Activated T-helper 2 cell treated with anti-CD3 and anti-CD28 coated beads, Interferon-gamma antibody, Interleukin-2, Interleukin-4, amounts not matched to agents 10 μg/mL and 5 μg/mL and 100 μg/mL, durations not matched to agents 14 hours and 24 hours and 36 hours (primary cell): Measurements from ENCODE around the gene CNST. TPM values are rescaled to one million over a fixed set of nuclear protein-coding genes. Genes with fewer than 3 reads are reported as not detected.

Experiments
- DNase-seq: peaks from one replicate; pipeline ENCODE4 v3.0.0; 2021; ENCODE audit warnings: low spot score
- H3K27ac Mint-ChIP-seq: one replicate; pipeline ENCODE4 v1.8.0; 2021; ENCODE audit warnings: mixed read lengths
- H3K27me3 Mint-ChIP-seq: one replicate; pipeline ENCODE4 v1.8.0; 2021; ENCODE audit warnings: low read depth, mixed read lengths
- H3K36me3 Mint-ChIP-seq: one replicate; pipeline ENCODE4 v1.8.0; 2021; ENCODE audit warnings: low read depth, mixed read lengths
- H3K4me1 Mint-ChIP-seq: one replicate; pipeline ENCODE4 v1.8.0; 2021; ENCODE audit warnings: low read depth, mixed read lengths
- H3K4me3 Mint-ChIP-seq: one replicate; pipeline ENCODE4 v1.8.0; 2021; ENCODE audit warnings: low read depth, mild to moderate bottlenecking, moderate library complexity, mixed read lengths
- H3K9me3 Mint-ChIP-seq: one replicate; pipeline ENCODE4 v1.8.0; 2021; ENCODE audit warnings: mixed read lengths
- intact Hi-C: fragments of 100-400 bp; cut with micrococcal nuclease; formaldehyde crosslinking; loops from one replicate; pipeline ENCODE4 v1.15.1; 2023
- total RNA-seq: library from RNA; stranded (reverse); gene quantifications from 2 replicates; pipeline ENCODE4 v1.2.3, GENCODE V29; 2022

Gene CNST
- total RNA-seq, 1 donor from 2014 or later = 21.6 TPM

GRCh38 chr1:246647113-246647512 lies 80.9 kb downstream of the CNST start:
- H3K4me1 Mint-ChIP-seq = peaks cover 2% of the 10 kb centered on the region
- peaks cover 5% of the 10 kb centered on the region for H3K9me3 Mint-ChIP-seq
- no peak overlapping the region for H3K4me3 Mint-ChIP-seq
- no peak for DNase-seq
- peaks cover 45% of the 10 kb centered on the region for H3K36me3 Mint-ChIP-seq
- H3K27ac Mint-ChIP-seq = no peak overlapping the region
- H3K27me3 Mint-ChIP-seq = no peaks in the 10 kb centered on the region
- intact Hi-C loops = no loop called here

GRCh38 chr1:246647513-246647912 lies 81.3 kb downstream of the CNST start:
- H3K27me3 Mint-ChIP-seq = no peaks in the 10 kb centered on the region
- H3K9me3 Mint-ChIP-seq = peaks cover 4% of the 10 kb centered on the region
- no peak overlapping the region for H3K27ac Mint-ChIP-seq
- peaks cover 2% of the 10 kb centered on the region for H3K4me1 Mint-ChIP-seq
- H3K4me3 Mint-ChIP-seq = no peak overlapping the region
- peaks cover 43% of the 10 kb centered on the region for H3K36me3 Mint-ChIP-seq
- DNase-seq = no peak
- intact Hi-C loops = no loop called here

- Mint-ChIP-seq H3K9me3 (no peaks in the 10 kb centered on the region), H3K36me3 (peaks cover 36% of the 10 kb centered on the region), H3K4me1 (peaks cover 2% of the 10 kb centered on the region), H3K4me3 (no peak overlapping the region), H3K27me3 (no peaks in the 10 kb centered on the region), H3K27ac (no peak overlapping the region)
- no peak for DNase-seq
- intact Hi-C loops = no loop called here
These were observed 84.9 kb downstream of the CNST start for GRCh38 chr1:246651012-246651695.

- Mint-ChIP-seq H3K9me3 (no peaks in the 10 kb centered on the region), H3K4me1 (no peaks in the 10 kb centered on the region), H3K27ac (no peak overlapping the region), H3K36me3 (peaks cover 28% of the 10 kb centered on the region), H3K27me3 (no peaks in the 10 kb centered on the region), H3K4me3 (no peak overlapping the region)
- no peak for DNase-seq
- intact Hi-C loops = no loop called here
These were observed 92.3 kb downstream of the CNST start for GRCh38 chr1:246658567-246658966.

GRCh38 chr1:246659594-246660140 lies 93.4 kb downstream of the CNST start:
- Mint-ChIP-seq H3K27ac (no peak overlapping the region), H3K36me3 (peaks cover 22% of the 10 kb centered on the region), H3K9me3 (no peaks in the 10 kb centered on the region), H3K27me3 (no peaks in the 10 kb centered on the region), H3K4me1 (no peaks in the 10 kb centered on the region), H3K4me3 (no peak overlapping the region)
- intact Hi-C loops = no loop called here
- DNase-seq = no peak

GRCh38 chr1:246661451-246661850 lies 95.2 kb downstream of the CNST start:
- intact Hi-C loops = no loop called here
- no peak overlapping the region for H3K27ac Mint-ChIP-seq
- no peaks in the 10 kb centered on the region for H3K9me3 Mint-ChIP-seq
- no peak overlapping the region for H3K4me3 Mint-ChIP-seq
- H3K36me3 Mint-ChIP-seq = peaks cover 26% of the 10 kb centered on the region
- H3K27me3 Mint-ChIP-seq = no peaks in the 10 kb centered on the region
- no peaks in the 10 kb centered on the region for H3K4me1 Mint-ChIP-seq
- no peak for DNase-seq

- no peak overlapping the region for H3K27ac Mint-ChIP-seq
- intact Hi-C loops = no loop called here
- peaks cover 14% of the 10 kb centered on the region for H3K36me3 Mint-ChIP-seq
- DNase-seq = no peak
- H3K4me3 Mint-ChIP-seq = no peak overlapping the region
- H3K4me1 Mint-ChIP-seq = no peaks in the 10 kb centered on the region
- no peaks in the 10 kb centered on the region for H3K27me3 Mint-ChIP-seq
- H3K9me3 Mint-ChIP-seq = no peaks in the 10 kb centered on the region
These were observed 101.5 kb downstream of the CNST start for GRCh38 chr1:246667773-246668172.

- Mint-ChIP-seq H3K4me1 (no peaks in the 10 kb centered on the region), H3K9me3 (no peaks in the 10 kb centered on the region), H3K27ac (no peak overlapping the region), H3K4me3 (no peak overlapping the region), H3K36me3 (peaks cover 14% of the 10 kb centered on the region), H3K27me3 (no peaks in the 10 kb centered on the region)
- DNase-seq = no peak
- intact Hi-C loops = no loop called here
These were observed 103.4 kb downstream of the CNST start for GRCh38 chr1:246669659-246670058.

- no peak overlapping the region for H3K27ac Mint-ChIP-seq
These were observed 107.8 kb downstream of the CNST start for GRCh38 chr1:246674049-246674448.

GRCh38 chr1:246677842-246678241 lies 111.6 kb downstream of the CNST start:
- H3K4me3 Mint-ChIP-seq = no peak overlapping the region
- H3K4me1 Mint-ChIP-seq = no peaks in the 10 kb centered on the region
- no peaks in the 10 kb centered on the region for H3K36me3 Mint-ChIP-seq
- no peaks in the 10 kb centered on the region for H3K9me3 Mint-ChIP-seq
- intact Hi-C loops = no loop called here
- H3K27ac Mint-ChIP-seq = no peak overlapping the region
- no peaks in the 10 kb centered on the region for H3K27me3 Mint-ChIP-seq
- DNase-seq = no peak

More at GRCh38 chr1:246674049-246674448, 107.8 kb downstream of the CNST start:
- no peaks in the 10 kb centered on the region for H3K27me3 Mint-ChIP-seq
- no peaks in the 10 kb centered on the region for H3K9me3 Mint-ChIP-seq
- H3K4me3 Mint-ChIP-seq = no peak overlapping the region
- peaks cover 5% of the 10 kb centered on the region for H3K36me3 Mint-ChIP-seq
- intact Hi-C loops = no loop called here
- DNase-seq = no peak
- H3K4me1 Mint-ChIP-seq = no peaks in the 10 kb centered on the region

- Mint-ChIP-seq H3K9me3 (no peaks in the 10 kb centered on the region), H3K36me3 (no peaks in the 10 kb centered on the region), H3K4me3 (no peak overlapping the region), H3K4me1 (no peaks in the 10 kb centered on the region), H3K27ac (no peak overlapping the region), H3K27me3 (no peaks in the 10 kb centered on the region)
- DNase-seq = no peak
- intact Hi-C loops = no loop called here
These were observed 112.8 kb downstream of the CNST start for GRCh38 chr1:246678816-246679793.

- no peak overlapping the region for H3K27ac Mint-ChIP-seq
- no peaks in the 10 kb centered on the region for H3K27me3 Mint-ChIP-seq
- no peak for DNase-seq
- no peaks in the 10 kb centered on the region for H3K9me3 Mint-ChIP-seq
- intact Hi-C loops = no loop called here
- no peak overlapping the region for H3K4me3 Mint-ChIP-seq
- H3K36me3 Mint-ChIP-seq = no peaks in the 10 kb centered on the region
- H3K4me1 Mint-ChIP-seq = no peaks in the 10 kb centered on the region
These were observed 113.5 kb downstream of the CNST start for GRCh38 chr1:246679794-246680177.

GRCh38 chr1:246680190-246680589 lies 113.9 kb downstream of the CNST start:
- Mint-ChIP-seq H3K27me3 (no peaks in the 10 kb centered on the region), H3K27ac (no peak overlapping the region)

More at GRCh38 chr1:246680190-246680589, 113.9 kb downstream of the CNST start:
- no peaks in the 10 kb centered on the region for H3K9me3 Mint-ChIP-seq
- intact Hi-C loops = no loop called here
- H3K36me3 Mint-ChIP-seq = no peaks in the 10 kb centered on the region
- no peak overlapping the region for H3K4me3 Mint-ChIP-seq
- no peak for DNase-seq
- no peaks in the 10 kb centered on the region for H3K4me1 Mint-ChIP-seq
